H1 (cell line): ENCODE measurements around the gene CDH26. TPM values are rescaled to one million over a fixed set of nuclear protein-coding genes. Genes with fewer than 3 reads are reported as not detected.

Experiments
- CTCF ChIA-PET: fragments of 300-600 bp; sonication (Branson Sonifier 250); formaldehyde crosslinking; loops from one replicate; lab custom pipeline; 2021; ENCODE audit not compliant: partially characterized antibody; lab: Charles Lee
- POLR2A ChIA-PET: fragments of 300-600 bp; sonication (Branson Sonifier 250); formaldehyde crosslinking; loops from one replicate; lab custom pipeline; 2021; ENCODE audit warnings: inconsistent platforms; ENCODE audit not compliant: partially characterized antibody; lab: Charles Lee
- DNase-seq, 2 experiments: peaks; one replicate each; pipeline versions ENCODE4 v3.0.0 to v3.0.0-alpha.2; 2010 to 2022; ENCODE audit warnings: low spot score in 2 of 2, low read depth in 1 of 2, mixed read lengths in 1 of 2
- FAIRE-seq: peaks from 2 replicates; lab custom pipeline; 2011; peaks lifted over from hg19 to GRCh38; lab: Jason Lieb, UNC
- H2AFZ ChIP-seq: 2 replicates; pipeline ENCODE4 v1.8.1; 2012; ENCODE audit warnings: low read length, inconsistent platforms
- H2AK5ac ChIP-seq: 2 replicates; pipeline ENCODE4 v1.6.1; 2013; ENCODE audit warnings: low read depth, low read length
- H2BK120ac ChIP-seq: replicated peaks from 2 replicates; pipeline ENCODE3; 2013; ENCODE audit warnings: low read depth, low read length, inconsistent platforms
- H2BK12ac ChIP-seq: 2 replicates; pipeline ENCODE4 v1.6.1; 2013; ENCODE audit warnings: low read depth, low read length
- H2BK15ac ChIP-seq: 2 replicates; pipeline ENCODE4 v1.6.1; 2013; ENCODE audit warnings: low read length
- H2BK20ac ChIP-seq: 2 replicates; pipeline ENCODE4 v1.6.1; 2013; ENCODE audit warnings: low read length
- H2BK5ac ChIP-seq: 2 replicates; pipeline ENCODE4 v1.6.1; 2013; ENCODE audit warnings: low read depth, low read length
- H3K14ac ChIP-seq: 2 replicates; pipeline ENCODE4 v1.6.1; 2013; ENCODE audit warnings: inconsistent platforms; ENCODE audit not compliant: insufficient read length
- H3K18ac ChIP-seq: 2 replicates; pipeline ENCODE4 v1.6.1; 2013; ENCODE audit warnings: low read length; ENCODE audit errors: extremely low read depth
- H3K23ac ChIP-seq: 2 replicates; pipeline ENCODE4 v1.6.1; 2013; ENCODE audit warnings: inconsistent platforms; ENCODE audit not compliant: insufficient read length
- H3K23me2 ChIP-seq: 2 replicates; pipeline ENCODE4 v1.6.1; 2013; ENCODE audit warnings: low read depth, low read length
- H3K27ac ChIP-seq: 2 replicates; pipeline ENCODE4 v1.6.1; 2011; ENCODE audit warnings: low read depth, low read length, inconsistent platforms
- H3K27me3 ChIP-seq, 4 experiments: replicated peaks in 1 of 4; 1 replicate in 1 of 4; 2 replicates in 3 of 4; pipeline versions ENCODE4 v1.6.1 to v1.8.1; 2011 to 2013; ENCODE audit warnings: low read length in 3 of 4, mild to moderate bottlenecking in 3 of 4, inconsistent platforms in 2 of 4, mixed read lengths in 2 of 4, moderate library complexity in 1 of 4; ENCODE audit not compliant: control insufficient read depth in 3 of 4, insufficient read depth in 3 of 4; ENCODE audit errors: extremely low read depth in 1 of 4
- H3K36me3 ChIP-seq, 4 experiments: 2 replicates each; pipeline versions ENCODE4 v1.6.1 to v1.8.1; 2011 to 2013; ENCODE audit warnings: mild to moderate bottlenecking in 4 of 4, low read length in 3 of 4, moderate library complexity in 2 of 4, control low read depth in 1 of 4, inconsistent platforms in 1 of 4; ENCODE audit not compliant: insufficient read depth in 4 of 4, control insufficient read depth in 2 of 4
- H3K4ac ChIP-seq: replicated peaks from 2 replicates; pipeline ENCODE3; 2013; ENCODE audit warnings: low read length, low read depth, mixed read lengths, inconsistent platforms; ENCODE audit not compliant: insufficient read length
- H3K4me1 ChIP-seq, 4 experiments: replicated peaks in 1 of 4; 1 replicate in 1 of 4; 2 replicates in 3 of 4; pipeline versions ENCODE4 v1.6.1 to v1.8.1; 2011 to 2013; ENCODE audit warnings: low read length in 3 of 4, inconsistent platforms in 2 of 4, mixed read lengths in 1 of 4; ENCODE audit not compliant: insufficient read depth in 4 of 4, control insufficient read depth in 3 of 4
- H3K4me2 ChIP-seq, 2 experiments: 2 replicates each; pipeline versions ENCODE4 v1.6.1 to v1.8.1; 2011 to 2013; ENCODE audit warnings: low read depth in 2 of 2, low read length in 2 of 2, control low read depth in 1 of 2, inconsistent platforms in 1 of 2, mild to moderate bottlenecking in 1 of 2; ENCODE audit not compliant: insufficient read depth in 1 of 2
- H3K4me3 ChIP-seq, 4 experiments: fragments of 200-600, 300-600 bp in 1 of 4; sonication (generic), shearing (Covaris generic), sonication (Bioruptor Twin) in 1 of 4; 2 replicates each; pipeline versions ENCODE4 v1.5.1 to v1.8.1; 2011 to 2016; ENCODE audit warnings: low read length in 4 of 4, low read depth in 3 of 4, control low read depth in 2 of 4, inconsistent platforms in 2 of 4, mild to moderate bottlenecking in 2 of 4, mixed read lengths in 1 of 4, moderate library complexity in 1 of 4; ENCODE audit not compliant: insufficient read depth in 2 of 4; ENCODE audit errors: extremely low read depth in 1 of 4
- H3K56ac ChIP-seq: replicated peaks from 2 replicates; pipeline ENCODE3; 2013; ENCODE audit warnings: low read depth, mild to moderate bottlenecking, mixed read lengths, low read length, inconsistent platforms; ENCODE audit not compliant: insufficient read length
- H3K79me1 ChIP-seq: 2 replicates; pipeline ENCODE4 v1.6.1; 2013; ENCODE audit warnings: low read depth, low read length, control low read depth
- H3K79me2 ChIP-seq, 2 experiments: 2 replicates each; pipeline versions ENCODE4 v1.6.1 to v1.8.1; 2012 to 2013; ENCODE audit warnings: low read length in 2 of 2, mild to moderate bottlenecking in 2 of 2, inconsistent platforms in 1 of 2; ENCODE audit not compliant: insufficient read depth in 2 of 2, control insufficient read depth in 1 of 2
- H3K9ac ChIP-seq, 4 experiments: replicated peaks in 1 of 4; 1 replicate in 1 of 4; 2 replicates in 3 of 4; pipeline versions ENCODE4 v1.6.1 to v1.8.1; 2011 to 2013; ENCODE audit warnings: low read depth in 3 of 4, low read length in 3 of 4, control low read depth in 2 of 4, mild to moderate bottlenecking in 2 of 4, moderate library complexity in 2 of 4, inconsistent platforms in 1 of 4; ENCODE audit errors: extremely low read depth in 1 of 4
- H3K9me3 ChIP-seq, 2 experiments: 2 replicates each; pipeline versions ENCODE4 v1.6.1 to v1.8.1; 2012 to 2013; ENCODE audit warnings: mild to moderate bottlenecking in 2 of 2, moderate library complexity in 2 of 2, control low read depth in 1 of 2, inconsistent platforms in 1 of 2, low read depth in 1 of 2, low read length in 1 of 2, mixed read lengths in 1 of 2; ENCODE audit not compliant: insufficient read depth in 2 of 2
- H4K20me1 ChIP-seq, 2 experiments: replicated peaks in 1 of 2; 2 replicates each; pipeline versions ENCODE3 to v1.8.1; 2011 to 2013; ENCODE audit warnings: inconsistent platforms in 2 of 2, low read length in 2 of 2, mild to moderate bottlenecking in 1 of 2; ENCODE audit not compliant: insufficient read depth in 2 of 2, control insufficient read depth in 1 of 2
- H4K5ac ChIP-seq: 2 replicates; pipeline ENCODE4 v1.6.1; 2013; ENCODE audit warnings: low read length, low read depth, mixed read lengths, inconsistent platforms; ENCODE audit not compliant: insufficient read length
- H4K8ac ChIP-seq: 2 replicates; pipeline ENCODE4 v1.8.0; 2013; ENCODE audit warnings: mild to moderate bottlenecking, moderate library complexity, low read length, inconsistent platforms; ENCODE audit not compliant: insufficient read depth; ENCODE audit errors: extremely low read depth
- H4K91ac ChIP-seq: replicated peaks from 2 replicates; pipeline ENCODE3; 2013; ENCODE audit warnings: low read length, mixed read lengths, inconsistent platforms; ENCODE audit not compliant: insufficient read length
- BACH1 ChIP-seq: IDR thresholded peaks from 2 replicates; pipeline ENCODE4 v1.6.1; 2012; ENCODE audit warnings: low read length, improper control_type of control experiment
- CBX8 ChIP-seq: fragments of 300-800, 300-1000 bp; sonication (generic); IDR thresholded peaks from 2 replicates; pipeline ENCODE4 v1.7.1; 2016; ENCODE audit warnings: low read depth, low read length, borderline replicate concordance
- CREB1 ChIP-seq: IDR thresholded peaks from 2 replicates; pipeline ENCODE4 v1.6.1; 2012; ENCODE audit warnings: inconsistent platforms
- E2F6 ChIP-seq: IDR thresholded peaks from 2 replicates; pipeline ENCODE4 v1.6.1; 2012; ENCODE audit warnings: inconsistent platforms
- HDAC6 ChIP-seq: IDR thresholded peaks from one replicate; pipeline ENCODE4 v1.7.1; 2012; ENCODE audit warnings: low read depth, mild to moderate bottlenecking, inconsistent platforms, low read length, moderate library complexity
- MAFK ChIP-seq: IDR thresholded peaks from 2 replicates; pipeline ENCODE4 v1.6.1; 2012; ENCODE audit warnings: low read depth, mild to moderate bottlenecking, improper control_type of control experiment, low read length
- MAX ChIP-seq: IDR thresholded peaks from 2 replicates; pipeline ENCODE4 v1.6.1; 2012; ENCODE audit warnings: inconsistent platforms
- RNF2 ChIP-seq: fragments of 200-900, 300-1000 bp; sonication (generic); IDR thresholded peaks from 2 replicates; pipeline ENCODE4 v1.7.1; 2016; ENCODE audit warnings: borderline replicate concordance, low read depth, mild to moderate bottlenecking, antibody characterized with exemption, low read length; ENCODE audit not compliant: poor library complexity, severe bottlenecking; ENCODE audit errors: missing control alignments
- SIX5 ChIP-seq: IDR thresholded peaks from 2 replicates; pipeline ENCODE4 v1.6.1; 2011; ENCODE audit warnings: mild to moderate bottlenecking, low read depth, low read length
- SP1 ChIP-seq: IDR thresholded peaks from 2 replicates; pipeline ENCODE4 v1.6.1; 2011; ENCODE audit warnings: low read depth, low read length
- SP4 ChIP-seq: IDR thresholded peaks from 2 replicates; pipeline ENCODE4 v1.6.1; 2012; ENCODE audit warnings: low read length, inconsistent platforms
- TAF7 ChIP-seq: optimal IDR thresholded peaks from 2 replicates; pipeline ENCODE3; 2011; ENCODE audit warnings: low read depth, mild to moderate bottlenecking, inconsistent platforms, low read length, moderate library complexity, borderline replicate concordance
- TBP ChIP-seq: IDR thresholded peaks from 2 replicates; pipeline ENCODE4 v1.6.1; 2011; ENCODE audit warnings: low read depth, low read length, improper control_type of control experiment
- TEAD4 ChIP-seq: IDR thresholded peaks from 2 replicates; pipeline ENCODE4 v1.6.1; 2012; ENCODE audit warnings: low read depth, low read length, inconsistent platforms, mixed read lengths
- WGBS, 2 experiments: shearing (Covaris generic) in 1 of 2; methylation state at CpG; one replicate each; pipeline versions ENCODE4 v1.1.6 to v1.1.7; 2013 to 2015; ENCODE audit warnings: low lambda C conversion rate in 2 of 2, mixed read lengths in 2 of 2, inconsistent platforms in 1 of 2, low coverage in 1 of 2, missing lambda C conversion rate in 1 of 2; ENCODE audit not compliant: insufficient replicate concordance in 2 of 2, insufficient coverage in 1 of 2, insufficient read length in 1 of 2; ENCODE audit errors: extremely low coverage in 1 of 2, missing lambda C conversion rate in 1 of 2; 5-methylcytosine and 5-hydroxymethylcytosine counted together
- polyA plus RNA-seq, 7 experiments: library from polyadenylated mRNA; depleted of rRNA in 3 of 7; stranded (reverse) in 5 of 7; unstranded in 2 of 7; fragments of >200 nt in 5 of 7; fragments of 200-250 nt in 2 of 7; gene quantifications; 1 replicate in 5 of 7; 2 replicates in 1 of 7; 4 replicates in 1 of 7; pipeline versions ENCODE4 v1.2.1 to v1.2.3, GENCODE V29; 2011 to 2013; ENCODE audit warnings: missing spikeins in 2 of 7, mixed read lengths in 2 of 7
- total RNA-seq: library from RNA; stranded (reverse); fragmentation: NEBNext Ultra II Directional; extraction: Animal tissue kit (Norgen Biotek cat#: 25700); gene quantifications from 2 replicates; pipeline ENCODE4 v1.2.1, GENCODE V29; 2021

The CDH26 gene
- total and polyA plus RNA-seq, 2 of the 8 experiments (the other 6 are each of a cell fraction or from before 2014, with no cell fraction given): 1.5 to 1.7 TPM

GRCh38 chr20:60007464-60007863 lies 49.2 kb downstream of the CDH26 start:
- Histone ChIP-seq H3K27me3 (no peaks in the 10 kb centered on the region; a peak in 1 of 7 replicates), H4K8ac (no peak overlapping the region), H3K9ac (no peak overlapping the region), H3K23me2 (no peaks in the 10 kb centered on the region), H4K20me1 (no peaks in the 10 kb centered on the region), H2BK15ac (no peak overlapping the region), H3K56ac (no peak overlapping the region), H3K4ac (no peak overlapping the region), H3K27ac (no peak overlapping the region), H3K18ac (no peak overlapping the region), H3K4me3 (no peak overlapping the region), H2AK5ac (no peak overlapping the region), H3K4me2 (no peak overlapping the region), H4K5ac (no peak overlapping the region), H2BK12ac (no peak overlapping the region), H3K4me1 (no peaks in the 10 kb centered on the region; a peak in 1 of 7 replicates), H3K23ac (no peak overlapping the region), H2AFZ (no peak overlapping the region), H3K79me1 (no peaks in the 10 kb centered on the region), H2BK120ac (no peak overlapping the region), H3K14ac (no peak overlapping the region), H4K91ac (no peak overlapping the region), H3K9me3 (no peaks in the 10 kb centered on the region), H2BK20ac (no peak overlapping the region), H3K36me3 (no peaks in the 10 kb centered on the region), H3K79me2 (no peaks in the 10 kb centered on the region), H2BK5ac (no peak overlapping the region)
- FAIRE-seq (no peak), DNase-seq (no peak)
- WGBS, 2 experiments: 82% methylated on average over 2 of the region's 2 CpGs; no CpG with 5 or more reads in 1 of the 2 experiments
- ChIA-PET POLR2A (no interaction called here), CTCF (no interaction called here)
- TF ChIP-seq TAF7: no peak
- TF ChIP-seq TBP: no peak
- no peak for TF ChIP-seq SIX5
- TF ChIP-seq SP4: no peak
- TF ChIP-seq RNF2: no peak
- no peak for TF ChIP-seq TEAD4
- no peak for TF ChIP-seq HDAC6
- TF ChIP-seq MAFK: no peak
- TF ChIP-seq E2F6: no peak
- TF ChIP-seq MAX: no peak
- no peak for TF ChIP-seq CBX8
- TF ChIP-seq BACH1: no peak
- TF ChIP-seq CREB1: no peak
- no peak for TF ChIP-seq SP1
